K562 (cell line): ENCODE data around the gene RUFY2. TPM values are rescaled to one million over a fixed set of nuclear protein-coding genes. Genes with fewer than 3 reads are reported as not detected.

Experiments used
- ATAC-seq: fragments of 200-7000 bp; cut with Tn5 transposase; 3 replicates; pipeline ENCODE4 v1.9.1; 2020; ENCODE audit warnings: moderate library complexity
- BruUV-seq: library from RNA; stranded (reverse); fragments of 400-500 nt; replicated peaks from 2 replicates; lab custom pipeline; 2021; lab: Mats Ljungman, UMichigan
- CTCF ChIA-PET: fragments of 300-600 bp; formaldehyde crosslinking; extraction: SDS; loops from one replicate; lab custom pipeline; 2021; ENCODE audit warnings: low intra/inter-chr PET ratio; lab: Yijun Ruan, JAX
- POLR2A ChIA-PET: fragments of 300-600, 350-650 bp; sonication (Branson Sonifier 250); formaldehyde crosslinking; extraction: SDS; loops from one replicate; lab custom pipeline; 2021; ENCODE audit warnings: antibody characterized with exemption, inconsistent platforms; lab: Yijun Ruan, JAX
- DNase-seq, 4 experiments: peaks; one replicate each; pipeline versions ENCODE4 v3.0.0 to v3.0.0-alpha.2; 2011 to 2018; ENCODE audit warnings: low spot score in 3 of 4, mixed read lengths in 3 of 4; ENCODE audit errors: extremely low read depth in 1 of 4
- FAIRE-seq: peaks from 2 replicates; lab custom pipeline; 2011; peaks lifted over from hg19 to GRCh38; lab: Jason Lieb, UNC
- H2AFZ ChIP-seq: 2 replicates; pipeline ENCODE4 v1.6.0; 2011; ENCODE audit warnings: low read depth, low read length, control low read depth, inconsistent platforms
- H3K27ac ChIP-seq: fragments of 200-600 bp; 3 replicates; pipeline ENCODE4 v1.8.0; 2011; ENCODE audit warnings: low read depth, mild to moderate bottlenecking, control low read depth, inconsistent platforms, low read length, moderate library complexity, mixed read lengths; ENCODE audit errors: extremely low read depth
- H3K27me3 ChIP-seq, 2 experiments: fragments of 300-600 bp in 1 of 2; 2 replicates in 1 of 2; 3 replicates in 1 of 2; pipeline versions ENCODE4 v1.6.0 to v1.8.0; 2011; ENCODE audit warnings: inconsistent platforms in 2 of 2, low read length in 2 of 2, mild to moderate bottlenecking in 1 of 2, mixed read lengths in 1 of 2, moderate library complexity in 1 of 2; ENCODE audit not compliant: control insufficient read depth in 2 of 2, insufficient read depth in 2 of 2
- H3K36me3 ChIP-seq: fragments of 300-600 bp; 3 replicates; pipeline ENCODE4 v1.8.0; 2011; ENCODE audit warnings: mild to moderate bottlenecking, low read length, inconsistent platforms; ENCODE audit not compliant: control insufficient read depth, insufficient read depth
- H3K4me1 ChIP-seq, 2 experiments: fragments of 200-600 bp in 1 of 2; replicated peaks in 1 of 2; 2 replicates in 1 of 2; 3 replicates in 1 of 2; pipeline versions ENCODE4 v1.5.1 to v1.8.0; 2011; ENCODE audit warnings: inconsistent platforms in 2 of 2, low read length in 2 of 2, mild to moderate bottlenecking in 1 of 2, mixed read lengths in 1 of 2, moderate library complexity in 1 of 2; ENCODE audit not compliant: control insufficient read depth in 2 of 2, insufficient read depth in 2 of 2
- H3K4me2 ChIP-seq: 2 replicates; pipeline ENCODE4 v1.6.1; 2011; ENCODE audit warnings: low read length, control low read depth, inconsistent platforms, mixed read lengths; ENCODE audit not compliant: insufficient read depth
- H3K4me3 ChIP-seq: fragments of 200-600 bp; sonication (generic), shearing (Covaris generic); 2 replicates; pipeline ENCODE4 v1.5.1; 2016; ENCODE audit warnings: control low read depth, inconsistent platforms
- H3K79me2 ChIP-seq: fragments of 200-600 bp; 3 replicates; pipeline ENCODE4 v1.8.0; 2011; ENCODE audit warnings: low read length, inconsistent platforms; ENCODE audit not compliant: control insufficient read depth, insufficient read depth
- H3K9ac ChIP-seq, 2 experiments: 2 replicates each; pipeline versions ENCODE4 v1.6.0 to v1.6.1; 2011; ENCODE audit warnings: low read depth in 2 of 2, low read length in 2 of 2, control low read depth in 1 of 2, inconsistent platforms in 1 of 2, mild to moderate bottlenecking in 1 of 2, mixed read lengths in 1 of 2; ENCODE audit not compliant: insufficient read depth in 1 of 2
- H3K9me1 ChIP-seq: one replicate; pipeline ENCODE4 v1.6.0; 2011; ENCODE audit warnings: inconsistent platforms, mild to moderate bottlenecking, low read length, moderate library complexity; ENCODE audit not compliant: control insufficient read depth, insufficient read depth
- H3K9me3 ChIP-seq: replicated peaks from 2 replicates; pipeline ENCODE4 v1.5.1; 2011; ENCODE audit warnings: low read depth, low read length, inconsistent platforms; ENCODE audit not compliant: control insufficient read depth, insufficient read depth
- H4K20me1 ChIP-seq: replicated peaks from 2 replicates; pipeline ENCODE4 v1.6.1; 2011; ENCODE audit warnings: low read length, inconsistent platforms, mixed read lengths; ENCODE audit not compliant: control insufficient read depth, insufficient read depth
- CEBPG ChIP-seq, 3 experiments: fragments of 200-800 bp in 1 of 3; sonication (Bioruptor generic) in 1 of 3; sonication (generic) in 1 of 3; formaldehyde crosslinking in 1 of 3; IDR thresholded peaks in 2 of 3; conservative IDR thresholded peaks in 1 of 3; 2 replicates each; pipeline versions ENCODE4 v1.6.1 to v1.8.0; 2016 to 2022; ENCODE audit warnings: missing compliant biosample characterization in 2 of 3, missing genetic modification characterization in 2 of 3, mild to moderate bottlenecking in 1 of 3, missing genetic modification reagents in 1 of 3
- TSHZ1 ChIP-seq: fragments of 250-450 bp; sonication (Bioruptor Pico); IDR thresholded peaks from 2 replicates; pipeline ENCODE4 v1.4.0; 2020; ENCODE audit warnings: mild to moderate bottlenecking, moderate library complexity
- ZNF780A ChIP-seq: fragments of 250-450 bp; sonication (Bioruptor Pico); IDR thresholded peaks from 2 replicates; pipeline ENCODE4 v1.5.0; 2021; ENCODE audit warnings: mild to moderate bottlenecking
- WGBS: fragments of 100-300 bp; shearing (Covaris generic); methylation state at CpG from one replicate; pipeline ENCODE4 v1.1.6; 2016; ENCODE audit warnings: low coverage, mixed read lengths; ENCODE audit not compliant: insufficient coverage; ENCODE audit errors: missing lambda C conversion rate; 5-methylcytosine and 5-hydroxymethylcytosine counted together
- in situ Hi-C: fragments of 300-500 bp; cut with MboI; formaldehyde crosslinking; loops from 4 replicates; pipeline ENCODE4 v1.15.0; 2018; ENCODE audit warnings: inconsistent platforms, mixed read lengths
- intact Hi-C: fragments of 100-400 bp; cut with micrococcal nuclease; formaldehyde crosslinking; loops from 2 replicates; pipeline ENCODE4 v1.14.2; 2022
- polyA plus RNA-seq, 8 experiments: library from polyadenylated mRNA; depleted of rRNA in 4 of 8; stranded (reverse) in 5 of 8; unstranded in 3 of 8; fragments of >200 nt; fragmentation: Nextera tagmentation in 2 of 8; fragmentation: Illumina TruSeq in 1 of 8; extraction: Ambion mirVana in 2 of 8; extraction: Trizol in 1 of 8; gene quantifications; 2 replicates each; pipeline versions ENCODE4 v1.2.1 to v1.2.3, GENCODE V29; 2011 to 2014; ENCODE audit warnings: inconsistent platforms in 1 of 8, missing spikeins in 1 of 8
- total RNA-seq, 7 experiments: library from RNA; depleted of rRNA in 6 of 7; stranded (reverse); fragments of >200 nt in 6 of 7; fragmentation: Illumina TruSeq in 2 of 7; extraction: Trizol in 2 of 7; gene quantifications; 2 replicates each; pipeline versions ENCODE4 v1.2.1 to v1.2.3, GENCODE V29; 2011 to 2021; ENCODE audit warnings: low replicate concordance in 1 of 7

RUFY2 gene
- total and polyA plus RNA-seq, 9 of the 15 experiments (the other 6 are each of a cell fraction or from before 2014, with no cell fraction given), result 3.7 to 20.1 (median 12.6) TPM

GRCh38 chr10:68364101-68364886, 42.8 kb downstream of the RUFY2 start:
- no peaks in the 10 kb centered on the region for H3K9me1 ChIP-seq
- H3K4me3 ChIP-seq, result no peak overlapping the region
- intact Hi-C loops, result no loop called here
- ChIA-PET POLR2A (interaction anchor here (1.0 kb wide), 1 partner anchor 12 kb away, joined by 3 read pairs; no protein-coding TSS in a partner anchor), CTCF (interaction anchor here (0.6 kb wide), 1 partner anchor 27 kb away, joined by 3 read pairs; no protein-coding TSS in a partner anchor)
- no peak overlapping the region for H3K4me2 ChIP-seq
- DNase-seq (no peak), ATAC-seq (no peak; the same call in 2 of the 3 replicates), FAIRE-seq (no peak)
- WGBS, result 49% methylated on average over 3 of the region's 3 CpGs
- H4K20me1 ChIP-seq, result no peaks in the 10 kb centered on the region
- no peaks in the 10 kb centered on the region for H3K79me2 ChIP-seq
- H3K27ac ChIP-seq, result no peak overlapping the region
- no peak overlapping the region for H3K9ac ChIP-seq
- in situ Hi-C loops, result no loop called here
- no peaks in the 10 kb centered on the region for H3K27me3 ChIP-seq
- no peak for TF ChIP-seq ZNF780A
- TF ChIP-seq TSHZ1 (CRISPR knock-in tag), result no peak
- TF ChIP-seq CEBPG (CRISPR knock-in tag; IDR thresholded peaks at IDR 0.05), result no peak
- TF ChIP-seq CEBPG (tag; conservative IDR thresholded peaks at IDR 0.05 in 1 of 2, IDR thresholded peaks at IDR 0.05 in 1 of 2), result 0 out of 4 replicates have a peak, but pooled peaks of 1 of the 2 experiments have one; percentile 5
- no peaks in the 10 kb centered on the region for H3K9me3 ChIP-seq
- peaks cover 34% of the 10 kb centered on the region for H3K36me3 ChIP-seq
- no peaks in the 10 kb centered on the region for H3K4me1 ChIP-seq
- H2AFZ ChIP-seq, result no peak overlapping the region
- no TSS peak for BruUV-seq
